Retinal pigment epithelial cell (primary cell): ENCODE data around the gene FSHR.

Experiments
- DNase-seq: peaks from one replicate; pipeline ENCODE4 v3.0.0-alpha.2; 2010; ENCODE audit warnings: low read depth
- H3K4me3 ChIP-seq: 2 replicates; pipeline ENCODE4 v1.5.1; 2011; ENCODE audit warnings: mild to moderate bottlenecking, low read length, control low read depth, moderate library complexity
- TF ChIP-seq, protein P1 (sequence below): conservative IDR thresholded peaks from 2 replicates; pipeline ENCODE4 v1.5.1; 2011; ENCODE audit warnings: low read depth, low read length, control low read depth, inconsistent platforms

FSHR gene

DNA sequence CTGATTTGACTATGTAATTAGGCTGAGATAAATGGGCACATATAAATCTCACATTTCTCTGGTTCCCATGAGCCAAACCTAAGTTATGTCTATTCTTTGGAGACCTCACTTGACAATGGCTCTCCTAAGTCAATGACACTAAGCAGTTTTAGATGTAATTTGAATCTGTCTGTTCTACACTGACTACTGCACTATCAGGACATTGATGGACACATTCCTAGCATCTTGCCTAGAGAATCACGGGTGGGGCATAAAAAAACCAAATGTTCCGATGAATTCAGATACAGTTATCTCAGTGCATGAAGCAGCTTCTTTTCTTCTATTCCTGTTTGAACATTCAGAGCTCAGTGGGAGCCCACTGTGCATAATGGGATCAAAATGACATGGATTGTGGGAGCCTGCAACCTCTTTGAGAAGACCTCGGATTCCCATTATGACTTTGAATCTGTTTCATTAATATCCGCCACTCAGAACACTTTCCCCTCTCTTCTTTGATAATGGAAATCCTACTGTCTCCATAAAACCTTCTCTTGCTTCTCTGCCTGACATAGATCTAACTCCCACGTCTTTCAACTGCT lies 110.8 kb downstream of the FSHR start:
- no peak for DNase-seq
- TF ChIP-seq, protein P1, sequence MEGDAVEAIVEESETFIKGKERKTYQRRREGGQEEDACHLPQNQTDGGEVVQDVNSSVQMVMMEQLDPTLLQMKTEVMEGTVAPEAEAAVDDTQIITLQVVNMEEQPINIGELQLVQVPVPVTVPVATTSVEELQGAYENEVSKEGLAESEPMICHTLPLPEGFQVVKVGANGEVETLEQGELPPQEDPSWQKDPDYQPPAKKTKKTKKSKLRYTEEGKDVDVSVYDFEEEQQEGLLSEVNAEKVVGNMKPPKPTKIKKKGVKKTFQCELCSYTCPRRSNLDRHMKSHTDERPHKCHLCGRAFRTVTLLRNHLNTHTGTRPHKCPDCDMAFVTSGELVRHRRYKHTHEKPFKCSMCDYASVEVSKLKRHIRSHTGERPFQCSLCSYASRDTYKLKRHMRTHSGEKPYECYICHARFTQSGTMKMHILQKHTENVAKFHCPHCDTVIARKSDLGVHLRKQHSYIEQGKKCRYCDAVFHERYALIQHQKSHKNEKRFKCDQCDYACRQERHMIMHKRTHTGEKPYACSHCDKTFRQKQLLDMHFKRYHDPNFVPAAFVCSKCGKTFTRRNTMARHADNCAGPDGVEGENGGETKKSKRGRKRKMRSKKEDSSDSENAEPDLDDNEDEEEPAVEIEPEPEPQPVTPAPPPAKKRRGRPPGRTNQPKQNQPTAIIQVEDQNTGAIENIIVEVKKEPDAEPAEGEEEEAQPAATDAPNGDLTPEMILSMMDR: no peak
- H3K4me3 ChIP-seq: no peak overlapping the region

DNA sequence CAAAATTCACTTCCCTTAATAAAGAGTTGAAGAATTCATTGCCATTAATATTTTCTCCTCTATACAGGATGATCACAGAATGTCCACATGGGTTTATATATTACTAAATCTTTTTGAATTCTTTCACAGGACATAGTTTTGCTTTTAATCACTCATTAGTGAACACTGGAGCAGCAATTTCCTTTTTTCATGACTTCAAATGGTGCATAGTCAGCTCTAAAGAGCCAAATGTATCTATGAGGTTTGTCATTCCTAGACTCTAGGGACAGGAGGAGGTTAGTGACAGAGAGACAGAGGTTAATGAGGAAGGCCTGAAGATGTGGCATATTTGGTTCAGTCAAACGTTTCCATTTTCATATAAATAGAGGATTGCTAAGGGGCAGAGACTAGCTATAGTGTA lies 111.8 kb downstream of the FSHR start:
- DNase-seq: no peak
- TF ChIP-seq, protein P1: no peak
- H3K4me3 ChIP-seq: no peak overlapping the region

DNA sequence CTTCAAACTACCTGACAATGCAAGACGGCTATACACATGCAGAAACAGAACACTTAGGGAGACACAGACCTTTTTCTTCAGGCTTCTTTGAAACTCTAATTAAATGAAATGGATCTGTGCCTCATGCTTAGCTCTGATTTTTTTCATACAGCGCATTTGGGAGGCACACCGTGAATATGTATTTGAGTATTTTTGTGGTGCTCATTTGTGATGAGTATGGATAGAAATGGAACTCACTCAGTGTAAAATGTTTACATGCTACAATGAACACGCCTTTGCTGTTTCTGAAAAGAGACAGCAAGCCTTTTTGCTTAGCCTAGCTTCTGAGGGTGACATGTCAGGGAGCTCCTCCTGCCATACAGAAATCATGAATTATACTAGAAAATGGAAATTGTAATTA lies 113.3 kb downstream of the FSHR start:
- TF ChIP-seq, protein P1: no peak
- DNase-seq: no peak
- H3K4me3 ChIP-seq: no peak overlapping the region

DNA sequence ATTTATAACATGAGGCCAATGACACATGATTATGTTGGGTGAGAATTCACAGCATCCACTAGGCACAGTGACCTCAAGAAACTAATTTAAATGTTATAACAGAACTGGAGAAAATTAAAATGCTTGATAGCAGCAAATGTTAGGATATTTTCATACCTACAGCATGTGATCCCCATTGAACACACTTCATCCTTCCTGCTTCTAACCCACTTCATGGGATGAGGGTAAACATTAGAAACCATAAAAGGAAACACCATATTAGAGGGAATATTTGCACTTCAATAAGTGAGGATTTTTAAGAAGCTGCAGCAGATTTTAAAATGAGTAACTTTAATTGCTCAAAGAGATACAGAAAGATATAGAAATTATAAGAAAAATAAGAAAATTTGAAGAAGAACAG lies 117.1 kb downstream of the FSHR start:
- DNase-seq: no peak
- TF ChIP-seq, protein P1: no peak
- H3K4me3 ChIP-seq: no peak overlapping the region

DNA sequence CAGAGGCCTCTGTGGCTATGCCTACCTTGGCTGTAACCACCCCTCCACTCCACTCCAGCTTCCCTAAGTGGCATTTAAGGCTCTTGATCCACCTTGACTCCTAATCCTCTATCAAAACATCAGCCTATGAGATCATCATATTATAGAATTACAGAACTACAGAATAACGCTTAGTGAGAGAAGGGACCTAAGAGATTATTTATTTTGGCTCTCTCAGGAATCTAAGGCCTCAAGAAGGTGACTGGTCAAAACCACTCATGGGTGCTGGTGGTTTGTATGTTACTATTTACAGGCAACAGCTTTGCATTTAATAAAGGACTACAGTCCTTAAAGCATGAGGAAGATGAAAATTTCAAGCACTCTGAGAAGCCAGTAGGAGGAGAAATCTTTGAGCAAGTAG lies 118.8 kb downstream of the FSHR start:
- TF ChIP-seq, protein P1: no peak
- H3K4me3 ChIP-seq: no peak overlapping the region
- DNase-seq: no peak

DNA sequence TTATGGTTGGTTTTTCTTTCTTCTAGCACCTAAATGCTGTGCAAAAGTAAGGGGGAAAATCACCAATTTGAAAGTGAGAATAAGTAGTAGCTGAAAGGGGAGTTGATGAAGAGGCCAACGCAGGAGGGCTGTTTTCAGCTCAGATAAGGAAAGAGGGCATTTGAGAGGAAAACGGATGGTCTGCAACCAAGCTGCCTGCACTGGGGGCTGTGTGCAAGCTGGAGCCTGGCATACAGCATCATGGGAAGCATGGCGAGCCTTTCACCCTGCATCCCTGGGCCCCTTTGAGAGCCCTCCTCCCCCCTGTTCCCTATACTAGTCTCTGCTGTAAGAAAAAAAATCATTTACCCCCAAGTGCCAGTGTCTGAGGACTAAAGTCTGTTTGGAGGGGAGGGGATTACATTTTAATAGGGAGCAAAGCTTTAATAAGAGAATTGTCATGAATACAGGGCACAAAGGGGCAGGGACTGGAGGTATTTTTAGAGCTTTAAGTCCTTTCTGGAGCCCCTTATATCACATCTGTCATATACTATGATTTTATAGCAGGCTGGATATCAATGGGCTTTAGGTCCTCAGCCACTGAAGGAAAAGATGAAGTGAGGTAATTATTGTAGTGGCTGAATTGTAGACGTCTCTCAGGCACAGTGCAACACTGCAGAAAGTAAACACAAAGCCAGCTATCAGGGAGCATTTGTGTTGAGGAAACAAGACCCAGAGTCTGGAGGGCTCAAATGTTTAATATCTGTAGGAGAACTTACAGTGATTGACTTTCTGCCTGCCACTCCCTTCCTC lies 120.7 kb downstream of the FSHR start:
- DNase-seq: no peak
- TF ChIP-seq, protein P1: no peak
- H3K4me3 ChIP-seq: no peak overlapping the region

DNA sequence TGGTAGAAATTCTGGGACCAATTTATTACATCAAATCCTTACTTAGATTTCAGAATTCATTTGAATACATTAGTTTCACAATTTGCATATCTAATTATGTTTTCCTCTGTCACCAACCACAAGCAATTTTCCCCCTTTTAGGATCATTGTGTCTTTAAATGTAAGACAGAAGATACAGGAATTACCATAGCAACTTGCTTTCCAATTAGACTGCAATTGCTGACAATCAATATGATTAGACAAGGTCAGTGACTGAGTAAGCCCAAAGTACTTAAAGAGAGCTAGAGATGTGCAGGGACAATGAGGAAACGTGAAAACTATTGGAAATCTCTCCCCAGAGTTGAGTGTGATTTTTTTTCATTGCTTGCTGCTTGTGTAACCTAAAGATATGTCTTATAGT lies 121.4 kb downstream of the FSHR start:
- no peak overlapping the region for H3K4me3 ChIP-seq
- no peak for DNase-seq
- TF ChIP-seq, protein P1: no peak
